ENCODE measurements around the gene FBLL1. TPM values are rescaled to one million over a fixed set of nuclear protein-coding genes. Genes with fewer than 3 reads are reported as not detected.
A peak's percentile ranks its signal among the peaks of the same experiment; 100 is the strongest.

The FBLL1 gene
- total RNA-seq (0.47 TPM), polyA plus RNA-seq (ENCODE audit: insufficient read depth, low read depth, low replicate concordance) (not detected)
- long read RNA-seq, donor 1, partial matches to known transcripts: 0 of 1 reads
- long read RNA-seq, donor 1, other reads (novel, unspliced or antisense): 0 of 1 reads
- long read RNA-seq, donor 2: 0 reads
- long read RNA-seq, donor 3: 0 reads
- long read RNA-seq, donor 4: 0 reads
- long read RNA-seq, donor 5: 0 reads
- long read RNA-seq, donor 6, partial matches to known transcripts: 0 of 2 reads
- long read RNA-seq, donor 6, other reads (novel, unspliced or antisense): 0 of 2 reads
- long read RNA-seq, donor 7: 0 reads
- long read RNA-seq, donor 8, partial matches to known transcripts: 0 of 1 reads
- long read RNA-seq, donor 8, other reads (novel, unspliced or antisense): 0 of 1 reads
- long read RNA-seq, donor 9: 0 reads
- long read RNA-seq, donor 10: 0 reads

DNA sequence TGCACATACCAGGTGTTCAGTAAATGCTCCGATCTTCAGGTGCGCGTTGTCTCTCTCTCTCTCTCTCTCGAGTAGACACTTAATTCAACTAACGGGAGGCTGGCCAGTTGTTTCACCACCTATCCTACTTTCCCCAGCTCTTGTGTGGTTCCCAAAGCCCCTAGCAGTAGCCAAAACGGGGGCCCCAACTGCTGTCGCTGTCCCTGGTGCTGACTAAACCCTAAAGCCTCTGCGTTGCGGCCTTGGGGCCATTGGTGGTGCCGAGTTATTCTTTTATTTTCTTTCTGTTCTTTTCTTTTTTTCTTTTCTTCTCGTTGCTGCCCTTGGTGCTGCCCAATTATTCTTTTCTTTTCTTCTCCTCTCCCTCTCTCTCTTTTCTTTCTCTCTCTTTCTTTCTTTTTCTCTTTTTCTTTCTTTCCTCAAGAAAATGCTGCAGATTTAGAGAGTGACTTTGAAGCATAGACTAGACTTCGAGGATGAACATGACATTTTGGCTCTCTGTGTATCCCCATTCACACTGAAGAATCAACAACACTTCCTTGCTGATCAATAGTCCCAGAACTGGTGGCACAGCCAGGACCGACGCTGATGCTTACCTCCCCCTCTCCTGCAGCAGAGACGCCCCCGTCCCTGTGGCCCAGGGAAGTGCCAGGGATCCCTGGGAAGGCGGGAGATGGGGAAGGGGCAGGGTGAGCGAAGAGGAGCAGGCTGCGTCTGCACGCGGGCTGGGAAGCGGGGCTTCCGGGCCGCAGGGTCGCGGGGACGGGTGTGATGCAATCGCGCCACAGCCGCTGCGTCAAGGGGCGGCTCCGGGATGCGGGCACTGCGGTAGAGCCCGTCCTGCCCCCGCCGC lies at the start of gene FBLL1:
Gene FBLL1 (plus strand): TSS at position 785 of the 853 bp plus-strand sequence. CDS start 200 bp downstream, outside the sequence.
- no peak for FAIRE-seq
- TF ChIP-seq, protein P1, sequence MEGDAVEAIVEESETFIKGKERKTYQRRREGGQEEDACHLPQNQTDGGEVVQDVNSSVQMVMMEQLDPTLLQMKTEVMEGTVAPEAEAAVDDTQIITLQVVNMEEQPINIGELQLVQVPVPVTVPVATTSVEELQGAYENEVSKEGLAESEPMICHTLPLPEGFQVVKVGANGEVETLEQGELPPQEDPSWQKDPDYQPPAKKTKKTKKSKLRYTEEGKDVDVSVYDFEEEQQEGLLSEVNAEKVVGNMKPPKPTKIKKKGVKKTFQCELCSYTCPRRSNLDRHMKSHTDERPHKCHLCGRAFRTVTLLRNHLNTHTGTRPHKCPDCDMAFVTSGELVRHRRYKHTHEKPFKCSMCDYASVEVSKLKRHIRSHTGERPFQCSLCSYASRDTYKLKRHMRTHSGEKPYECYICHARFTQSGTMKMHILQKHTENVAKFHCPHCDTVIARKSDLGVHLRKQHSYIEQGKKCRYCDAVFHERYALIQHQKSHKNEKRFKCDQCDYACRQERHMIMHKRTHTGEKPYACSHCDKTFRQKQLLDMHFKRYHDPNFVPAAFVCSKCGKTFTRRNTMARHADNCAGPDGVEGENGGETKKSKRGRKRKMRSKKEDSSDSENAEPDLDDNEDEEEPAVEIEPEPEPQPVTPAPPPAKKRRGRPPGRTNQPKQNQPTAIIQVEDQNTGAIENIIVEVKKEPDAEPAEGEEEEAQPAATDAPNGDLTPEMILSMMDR (IDR thresholded peaks at IDR 0.05; ENCODE audit: borderline replicate concordance, extremely low read depth, insufficient read depth): no peak
- no peak within 1 kb of the TSS for H3K27ac ChIP-seq (ENCODE audit: low read depth in 2 of 2, low read length in 2 of 2)
- DNase-seq: peak in 4 of 5 donors; percentile 59 to 87 (median 78)
- no peaks in the 10 kb centered on the region for H3K36me3 ChIP-seq (ENCODE audit: control insufficient read depth in 2 of 3, insufficient read depth in 3 of 3, low read length in 3 of 3)
- no peaks in the 10 kb centered on the region for H3K9me3 ChIP-seq (ENCODE audit: control insufficient read depth in 2 of 3, insufficient read depth in 1 of 3, low read length in 3 of 3)
- H3K4me3 ChIP-seq (ENCODE audit: low read length in 3 of 3): peak within 1 kb of the TSS; percentile 13 to 37 (median 36)
- peaks cover 0 to 5% (median 0%) of the 10 kb centered on the region in 3 donors for H3K4me1 ChIP-seq (ENCODE audit: control insufficient read depth in 2 of 3, insufficient read depth in 2 of 3, low read depth in 1 of 3, low read length in 3 of 3)
- no peak within 1 kb of the TSS for H3K9ac ChIP-seq (ENCODE audit: low read length in 3 of 3)
- intact Hi-C loops (cut with DNase I): no loop called here
- H3K27me3 ChIP-seq (ENCODE audit: control insufficient read depth, insufficient read depth, low read length): peaks cover 8% of the 10 kb centered on the region

GRCh38 chr5:168480601-168481000 lies 48.5 kb upstream of the FBLL1 start:
- Histone ChIP-seq H3K9me3 (ENCODE audit: control insufficient read depth in 2 of 3, insufficient read depth in 1 of 3, low read length in 3 of 3) (no peaks in the 10 kb centered on the region), H3K4me3 (ENCODE audit: low read length in 3 of 3) (no peak overlapping the region), H3K4me1 (ENCODE audit: control insufficient read depth in 2 of 3, insufficient read depth in 2 of 3, low read depth in 1 of 3, low read length in 3 of 3) (no peaks in the 10 kb centered on the region), H3K9ac (ENCODE audit: low read length in 3 of 3) (no peak overlapping the region), H3K27me3 (ENCODE audit: control insufficient read depth, insufficient read depth, low read length) (no peaks in the 10 kb centered on the region), H3K27ac (ENCODE audit: low read depth in 2 of 2, low read length in 2 of 2) (no peak overlapping the region), H3K36me3 (ENCODE audit: control insufficient read depth in 2 of 3, insufficient read depth in 3 of 3, low read length in 3 of 3) (no peaks in the 10 kb centered on the region)
- TF ChIP-seq, protein P1 (IDR thresholded peaks at IDR 0.05; ENCODE audit: borderline replicate concordance, extremely low read depth, insufficient read depth): no peak
- no peak for FAIRE-seq
- intact Hi-C loops (cut with DNase I): no loop called here
- DNase-seq: no peak

DNA sequence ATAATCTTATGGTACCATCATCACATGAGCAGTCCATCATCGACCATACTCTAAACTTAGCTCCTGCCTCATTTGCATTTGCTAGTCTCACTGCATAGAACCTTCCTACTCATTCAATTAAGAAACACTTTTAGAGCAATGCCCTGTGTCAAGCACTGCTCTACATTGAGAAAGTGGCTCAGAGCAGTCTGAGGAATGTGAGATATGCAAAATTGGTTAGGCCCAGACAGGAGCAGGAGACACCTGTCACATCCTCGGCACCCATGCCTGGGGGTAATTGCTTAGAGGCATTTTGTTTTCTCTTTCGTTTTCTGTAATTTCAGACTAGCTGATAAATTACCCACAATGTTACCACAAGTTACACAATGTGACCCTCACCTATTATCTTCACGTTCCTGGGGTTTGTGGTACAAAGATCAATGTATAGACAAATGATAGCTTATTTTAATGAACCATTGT lies 47.7 kb upstream of the FBLL1 start:
- Histone ChIP-seq H3K36me3 (ENCODE audit: control insufficient read depth in 2 of 3, insufficient read depth in 3 of 3, low read length in 3 of 3) (no peaks in the 10 kb centered on the region), H3K4me1 (ENCODE audit: control insufficient read depth in 2 of 3, insufficient read depth in 2 of 3, low read depth in 1 of 3, low read length in 3 of 3) (peaks cover 0 to 2% (median 0%) of the 10 kb centered on the region in 3 donors), H3K9me3 (ENCODE audit: control insufficient read depth in 2 of 3, insufficient read depth in 1 of 3, low read length in 3 of 3) (no peaks in the 10 kb centered on the region), H3K4me3 (ENCODE audit: low read length in 3 of 3) (no peak overlapping the region), H3K9ac (ENCODE audit: low read length in 3 of 3) (no peak overlapping the region), H3K27ac (ENCODE audit: low read depth in 2 of 2, low read length in 2 of 2) (no peak overlapping the region), H3K27me3 (ENCODE audit: control insufficient read depth, insufficient read depth, low read length) (no peaks in the 10 kb centered on the region)
- no peak for DNase-seq
- TF ChIP-seq, protein P1 (IDR thresholded peaks at IDR 0.05; ENCODE audit: borderline replicate concordance, extremely low read depth, insufficient read depth): no peak
- intact Hi-C loops (cut with DNase I): no loop called here
- no peak for FAIRE-seq

All from kidney (tissue), 22 donors.